Gastroesophageal sphincter (tissue), 4 donors: ENCODE results near the gene OGFOD3. TPM values are rescaled to one million over a fixed set of nuclear protein-coding genes. Genes with fewer than 3 reads are reported as not detected.
"Not testable (repeated sequence)": the region's sequence is repeated elsewhere in the genome, so short reads cannot be mapped to it uniquely, and the experiment has no call there.

Experiments
- ATAC-seq: fragments of 150-250 bp; one replicate; pipeline ENCODE4 v1.9.1; 2016; ENCODE audit warnings: mild to moderate bottlenecking, moderate library complexity
- H3K27ac ChIP-seq, 4 donors: fragments of 200-600 bp; sonication (generic) in 3 of 4; 1 replicate in 3 of 4; 2 replicates in 1 of 4; pipeline ENCODE4 v1.5.1; 2016 to 2019
- H3K27me3 ChIP-seq: fragments of 200-600 bp; sonication (generic); one replicate; pipeline ENCODE4 v1.5.1; 2019
- H3K36me3 ChIP-seq, 2 donors: fragments of 200-600 bp; sonication (generic); one replicate each; pipeline ENCODE4 v1.5.1; 2019; ENCODE audit warnings: control low read depth in 1 of 2
- H3K4me1 ChIP-seq, 3 donors: fragments of 200-600 bp; sonication (generic); 1 replicate in 2 of 3; 2 replicates in 1 of 3; pipeline ENCODE4 v1.5.1; 2016 to 2019; ENCODE audit warnings: control low read depth in 2 of 3
- H3K4me3 ChIP-seq, 2 donors: fragments of 200-600 bp; sonication (generic); one replicate each; pipeline ENCODE4 v1.5.1; 2019; ENCODE audit warnings: mild to moderate bottlenecking in 1 of 2, moderate library complexity in 1 of 2
- H3K9me3 ChIP-seq, 3 donors: fragments of 200-600 bp; sonication (generic); one replicate each; pipeline ENCODE4 v1.5.1; 2017 to 2019; ENCODE audit warnings: control low read depth in 2 of 3
- EP300 ChIP-seq: sonication (generic); formaldehyde crosslinking; IDR thresholded peaks from one replicate; pipeline ENCODE4 v1.6.1; 2017; ENCODE audit warnings: antibody characterized with exemption, mild to moderate bottlenecking
- POLR2A ChIP-seq, 2 donors: fragments of 450-650 bp; IDR thresholded peaks; one replicate each; pipeline ENCODE4 v1.6.1; 2017; ENCODE audit warnings: antibody characterized with exemption in 2 of 2, mild to moderate bottlenecking in 2 of 2, moderate library complexity in 1 of 2
- POLR2AphosphoS5 ChIP-seq: sonication (generic); formaldehyde crosslinking; IDR thresholded peaks from one replicate; pipeline ENCODE4 v1.6.1; 2017; ENCODE audit warnings: antibody characterized with exemption
- WGBS, 2 donors: methylation state at CpG; one replicate each; pipeline ENCODE4 v1.1.5; 2018; ENCODE audit warnings: low coverage in 1 of 2; 5-methylcytosine and 5-hydroxymethylcytosine counted together
- total RNA-seq, 4 donors: library from RNA; depleted of rRNA; stranded (reverse); fragments of >200 nt; gene quantifications; one replicate each; pipeline ENCODE4 v1.1.0, GENCODE V29; 2016
- TF ChIP-seq, protein P1 (sequence below), 4 experiments: fragments of 200-600 bp in 2 of 4; fragments of 450-650 bp in 2 of 4; sonication (generic) in 1 of 4; IDR thresholded peaks; one replicate each; pipeline ENCODE4 v1.5.1; 2017 to 2019; ENCODE audit warnings: antibody characterized with exemption in 4 of 4, mild to moderate bottlenecking in 2 of 4, moderate library complexity in 2 of 4

Gene OGFOD3
- total RNA-seq, 4 donors from 2014 or later: 26.4 to 39.5 (median 28.8) TPM

DNA sequence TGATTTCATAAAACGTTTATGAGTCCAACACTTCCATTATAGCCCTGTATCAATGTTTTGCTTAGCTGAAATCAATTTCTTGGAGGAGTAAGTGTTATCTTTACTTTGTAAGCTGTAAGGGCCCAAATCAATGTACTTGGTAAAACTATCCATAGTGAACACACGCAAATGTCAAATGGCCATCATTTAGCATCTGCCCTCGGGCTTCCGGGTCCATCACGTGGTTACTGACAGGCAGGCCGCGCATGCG lies 39.5 kb upstream of the OGFOD3 start:
- Histone ChIP-seq H3K36me3 (peaks cover 0 to 30% of the 10 kb centered on the region in 2 donors), H3K27me3 (no peaks in the 10 kb centered on the region), H3K9me3 (no peaks in the 10 kb centered on the region), H3K4me3 (peak overlapping the region; percentile 82 to 85), H3K4me1 (peaks cover 0 to 55% (median 17%) of the 10 kb centered on the region in 3 donors), H3K27ac (peak overlapping the region; percentile 96 to 100 (median 99))
- no peak for ATAC-seq
- TF ChIP-seq EP300: no peak
- TF ChIP-seq POLR2AphosphoS5: no peak
- TF ChIP-seq, protein P1, sequence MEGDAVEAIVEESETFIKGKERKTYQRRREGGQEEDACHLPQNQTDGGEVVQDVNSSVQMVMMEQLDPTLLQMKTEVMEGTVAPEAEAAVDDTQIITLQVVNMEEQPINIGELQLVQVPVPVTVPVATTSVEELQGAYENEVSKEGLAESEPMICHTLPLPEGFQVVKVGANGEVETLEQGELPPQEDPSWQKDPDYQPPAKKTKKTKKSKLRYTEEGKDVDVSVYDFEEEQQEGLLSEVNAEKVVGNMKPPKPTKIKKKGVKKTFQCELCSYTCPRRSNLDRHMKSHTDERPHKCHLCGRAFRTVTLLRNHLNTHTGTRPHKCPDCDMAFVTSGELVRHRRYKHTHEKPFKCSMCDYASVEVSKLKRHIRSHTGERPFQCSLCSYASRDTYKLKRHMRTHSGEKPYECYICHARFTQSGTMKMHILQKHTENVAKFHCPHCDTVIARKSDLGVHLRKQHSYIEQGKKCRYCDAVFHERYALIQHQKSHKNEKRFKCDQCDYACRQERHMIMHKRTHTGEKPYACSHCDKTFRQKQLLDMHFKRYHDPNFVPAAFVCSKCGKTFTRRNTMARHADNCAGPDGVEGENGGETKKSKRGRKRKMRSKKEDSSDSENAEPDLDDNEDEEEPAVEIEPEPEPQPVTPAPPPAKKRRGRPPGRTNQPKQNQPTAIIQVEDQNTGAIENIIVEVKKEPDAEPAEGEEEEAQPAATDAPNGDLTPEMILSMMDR (IDR thresholded peaks at IDR 0.05): no peak
- TF ChIP-seq POLR2A (IDR thresholded peaks at IDR 0.05): no peak
- 0 to 6% methylated on average over 1 to 2 of the region's 8 CpGs for WGBS, 2 donors

DNA sequence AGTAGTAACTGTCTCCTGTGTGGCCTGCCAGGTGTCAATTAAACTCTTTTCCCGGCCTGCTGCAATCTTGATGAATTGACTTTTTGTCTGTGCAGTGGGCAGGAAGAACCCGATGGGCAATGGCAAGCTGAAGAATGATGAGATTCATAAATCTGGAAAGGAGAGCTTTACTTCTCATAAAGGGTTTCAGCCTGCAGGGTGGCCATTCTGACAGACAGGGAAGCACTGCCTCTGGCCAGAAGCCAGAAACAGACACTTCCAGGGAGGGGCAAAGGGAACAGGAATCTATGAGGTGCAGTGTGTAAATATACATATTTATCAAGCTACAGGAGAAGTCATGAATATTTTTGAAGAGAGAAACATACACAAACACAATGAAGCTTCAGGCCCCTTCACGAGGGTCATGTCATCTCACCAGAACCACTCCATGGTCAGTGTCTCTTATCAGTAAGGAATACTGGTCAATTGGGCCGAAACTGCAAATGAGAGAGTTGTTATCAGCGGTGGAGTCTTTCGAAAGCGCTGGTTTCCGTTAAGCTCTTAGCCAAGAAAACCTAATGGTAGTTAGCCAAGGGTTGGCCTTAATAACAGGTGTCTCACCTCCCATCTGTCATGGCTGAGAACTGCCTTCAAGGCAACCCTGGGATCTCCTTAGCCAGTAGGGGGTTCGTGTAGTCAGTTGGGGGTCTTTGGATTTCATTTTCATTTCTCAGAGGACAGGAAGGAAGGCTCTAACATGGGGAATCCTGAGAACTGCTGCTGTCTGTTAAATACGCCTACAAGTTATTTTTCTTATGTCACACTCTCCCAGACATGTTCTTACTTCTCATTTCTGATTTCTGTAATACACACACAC lies 38.9 kb upstream of the OGFOD3 start:
- 53 to 59% methylated on average over 9 to 10 of the region's 10 CpGs for WGBS, 2 donors
- TF ChIP-seq POLR2A (IDR thresholded peaks at IDR 0.05) (no peak), POLR2AphosphoS5 (no peak), EP300 (no peak)
- TF ChIP-seq, protein P1 (IDR thresholded peaks at IDR 0.05): no peak
- Histone ChIP-seq H3K27ac (peak overlapping the region; percentile 96 to 100 (median 99)), H3K9me3 (no peaks in the 10 kb centered on the region), H3K4me1 (peaks cover 0 to 50% (median 17%) of the 10 kb centered on the region in 3 donors), H3K4me3 (peak overlapping the region; percentile 82 to 85), H3K36me3 (peaks cover 0 to 25% of the 10 kb centered on the region in 2 donors), H3K27me3 (no peaks in the 10 kb centered on the region)
- no peak for ATAC-seq

DNA sequence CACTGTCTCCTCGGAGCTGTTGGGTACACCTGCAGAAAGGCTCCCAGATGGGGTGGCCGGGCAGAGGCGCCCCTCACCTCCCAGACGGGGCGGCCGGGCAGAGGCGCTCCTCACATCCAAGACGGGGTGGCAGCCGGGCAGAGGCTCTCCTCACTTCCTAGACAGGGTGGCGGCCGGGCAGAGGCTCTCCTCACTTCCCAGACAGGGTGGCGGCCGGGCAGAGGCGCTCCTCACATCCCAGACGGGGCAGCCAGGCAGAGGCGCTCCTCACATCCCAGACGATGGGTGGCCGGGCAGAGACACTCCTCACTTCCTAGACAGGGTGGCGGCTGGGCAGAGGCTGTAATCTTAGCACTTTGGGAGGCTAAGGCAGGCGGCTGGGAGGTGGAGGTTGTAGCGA lies 35.3 kb upstream of the OGFOD3 start:
- not testable (repeated sequence) for H3K4me3 ChIP-seq, H3K9me3 ChIP-seq, H3K36me3 ChIP-seq, H3K27ac ChIP-seq, H3K27me3 ChIP-seq, ATAC-seq
- no CpG with 5 or more reads among the region's 21 CpGs for WGBS, 2 donors
- H3K4me1 ChIP-seq: peaks cover 0 to 46% (median 26%) of the 10 kb centered on the region in 3 donors

DNA sequence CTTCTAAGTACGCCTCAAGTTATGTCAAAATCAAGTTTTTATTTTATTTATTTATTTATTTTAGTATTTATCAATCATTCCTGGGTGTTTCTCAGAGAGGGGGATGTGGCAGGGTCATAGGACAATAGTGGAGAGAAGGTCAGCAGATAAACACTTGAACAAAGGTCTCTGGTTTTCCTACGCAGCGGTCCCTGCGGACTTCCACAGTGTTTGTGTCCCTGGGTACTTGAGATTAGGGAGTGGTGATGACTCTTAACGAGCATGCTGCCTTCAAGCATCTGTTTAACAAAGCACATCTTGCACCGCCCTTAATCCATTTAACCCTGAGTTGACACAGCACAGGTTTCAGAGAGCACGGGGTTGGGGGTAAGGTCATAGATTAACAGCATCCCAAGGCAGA lies 34.8 kb upstream of the OGFOD3 start:
- peaks cover 0 to 47% (median 26%) of the 10 kb centered on the region in 3 donors for H3K4me1 ChIP-seq
- not testable (repeated sequence) for H3K27me3 ChIP-seq, H3K36me3 ChIP-seq, H3K4me3 ChIP-seq, H3K27ac ChIP-seq, ATAC-seq, H3K9me3 ChIP-seq
- WGBS, 2 donors: 90 to 91% methylated on average over 2 to 7 of the region's 7 CpGs

DNA sequence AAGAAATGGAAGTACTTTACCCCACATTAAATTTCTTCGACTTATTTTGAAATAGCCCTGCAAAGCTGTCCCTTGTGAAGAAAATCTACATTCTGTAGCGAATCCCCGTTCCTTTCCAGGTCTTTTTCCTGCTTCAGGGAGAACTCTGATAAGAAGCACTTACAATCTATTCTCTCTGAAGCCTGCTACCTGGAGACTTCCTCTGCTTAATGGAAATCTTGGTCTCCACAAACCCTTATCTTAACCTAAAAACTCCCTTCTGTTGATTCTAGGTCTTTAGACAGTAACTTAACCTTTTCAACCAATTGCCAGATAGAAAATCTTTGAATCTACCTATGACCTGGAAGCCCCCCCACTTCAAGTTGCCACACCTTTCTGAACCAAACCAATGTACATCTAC lies 33.8 kb upstream of the OGFOD3 start:
- H3K27ac ChIP-seq: peak overlapping the region in 1 of 4 donors; percentile 32
- H3K36me3 ChIP-seq: no peaks in the 10 kb centered on the region
- ATAC-seq: no peak
- TF ChIP-seq POLR2AphosphoS5: no peak
- TF ChIP-seq, protein P1 (IDR thresholded peaks at IDR 0.05): no peak
- no peak for TF ChIP-seq POLR2A (IDR thresholded peaks at IDR 0.05)
- TF ChIP-seq EP300: no peak
- no peaks in the 10 kb centered on the region for H3K9me3 ChIP-seq
- peaks cover 0 to 47% (median 21%) of the 10 kb centered on the region in 3 donors for H3K4me1 ChIP-seq
- no peaks in the 10 kb centered on the region for H3K27me3 ChIP-seq
- WGBS, 2 donors: 91 to 93% methylated on average over 3 of the region's 3 CpGs
- H3K4me3 ChIP-seq: no peak overlapping the region
